GM21367 (cell line): ENCODE measurements around the gene SGSM1.
"Not testable (repeated sequence)": the region's sequence is repeated elsewhere in the genome, so short reads cannot be mapped to it uniquely, and the experiment has no call there.

Experiments
- ATAC-seq: cut with Tn5 transposase; IDR thresholded peaks from one replicate; pipeline ENCODE4 v1.9.1; 2021; ENCODE audit not compliant: unreplicated experiment

The SGSM1 gene

GRCh38 chr22:24887260-24887659 lies 81.2 kb downstream of the SGSM1 start:
- ATAC-seq = no peak

DNA sequence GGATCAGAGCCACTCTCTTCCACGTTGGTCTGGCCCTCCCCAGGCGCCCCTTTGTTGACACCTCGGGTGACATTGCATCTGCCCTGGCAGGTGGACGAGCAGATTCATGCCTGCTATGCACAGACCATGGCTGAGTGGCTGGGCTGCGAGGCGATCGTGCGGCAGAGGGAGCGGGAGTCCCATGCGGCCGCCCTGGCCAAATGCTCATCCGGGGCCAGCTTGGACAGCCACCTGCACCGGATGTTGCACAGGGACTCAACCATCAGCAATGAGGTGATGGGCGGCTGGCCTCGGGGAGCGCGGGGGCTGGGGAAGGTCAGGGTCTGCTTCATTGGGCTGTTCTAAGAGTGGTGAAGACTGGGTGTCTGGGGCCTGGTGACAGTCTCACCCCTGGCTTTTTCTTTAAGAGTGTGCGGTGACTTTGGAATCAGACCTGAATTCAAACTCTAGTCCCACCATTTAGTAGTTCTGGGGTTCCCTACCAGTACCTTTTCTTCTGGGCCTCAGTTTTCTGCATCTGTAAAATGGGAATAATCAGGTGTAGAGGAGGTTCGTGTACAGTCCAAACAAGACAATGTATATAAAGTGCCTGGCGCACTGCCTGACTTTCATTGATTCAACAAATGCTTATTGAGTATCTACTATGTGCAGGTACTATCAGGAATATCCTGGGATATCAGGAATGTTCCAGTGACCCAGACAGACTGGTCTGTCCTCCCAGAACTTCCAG lies 87.5 kb downstream of the SGSM1 start:
- no peak for ATAC-seq

- ATAC-seq = no peak
These were observed 88.4 kb downstream of the SGSM1 start for GRCh38 chr22:24894220-24894975.

- ATAC-seq = no peak
These were observed 89.0 kb downstream of the SGSM1 start for GRCh38 chr22:24894998-24895397.

DNA sequence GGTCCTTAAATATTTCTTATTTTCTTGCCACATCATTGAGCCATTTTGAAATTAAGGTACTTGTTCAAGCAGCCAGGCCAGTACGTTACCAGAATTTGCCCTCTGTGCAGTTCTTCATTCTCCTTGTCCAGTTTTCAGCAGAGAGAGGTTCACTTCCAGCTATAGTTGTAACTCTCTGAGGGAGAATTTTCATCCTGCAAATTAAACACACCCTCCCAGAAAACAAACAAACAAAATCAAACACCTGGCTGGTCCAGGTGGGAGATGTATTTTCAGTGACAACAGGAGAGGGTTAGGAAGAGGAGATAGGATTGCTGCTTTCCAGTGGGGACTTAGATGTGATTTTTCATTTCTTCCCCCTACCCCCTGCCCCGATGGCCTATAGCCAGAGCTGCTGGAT lies 95.4 kb downstream of the SGSM1 start:
- ATAC-seq = no peak

DNA sequence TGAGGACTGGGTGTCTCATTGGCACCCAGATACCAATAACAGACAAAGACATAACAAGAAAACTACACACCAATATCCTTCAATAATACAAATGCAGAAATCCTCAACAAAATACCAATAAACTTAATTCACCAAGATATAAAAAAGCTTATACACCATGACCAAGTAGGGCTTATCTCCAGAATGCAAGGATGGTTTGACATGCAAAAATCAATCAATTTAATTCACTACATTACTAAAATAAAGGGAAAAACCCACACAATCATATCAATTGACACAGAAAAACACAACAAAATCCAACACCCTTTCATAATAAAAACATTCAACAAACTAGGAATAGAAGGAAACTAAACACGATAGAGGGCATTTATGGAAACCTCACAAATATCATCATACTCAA lies 99.9 kb downstream of the SGSM1 start:
- no peak for ATAC-seq

DNA sequence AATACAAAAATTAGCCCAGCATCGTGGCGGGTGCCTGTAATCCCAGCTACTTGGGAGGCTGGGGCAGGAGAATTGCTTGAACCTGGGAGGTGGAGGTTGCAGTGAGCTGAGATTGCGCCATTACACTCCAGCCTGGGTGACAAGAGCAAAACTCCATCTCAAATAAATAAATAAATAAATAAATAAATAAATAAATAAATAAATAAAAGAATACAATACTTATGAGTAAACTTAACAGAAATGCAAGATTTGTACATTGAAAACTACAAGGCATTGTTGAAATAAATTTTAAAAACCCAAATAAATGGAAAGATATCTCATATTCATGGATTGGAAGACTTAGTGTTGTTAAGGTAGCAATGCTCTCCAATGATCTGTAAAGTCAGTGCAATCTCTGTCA lies 101.1 kb downstream of the SGSM1 start:
- not testable (repeated sequence) for ATAC-seq

- ATAC-seq = no peak
These were observed 114.0 kb downstream of the SGSM1 start for GRCh38 chr22:24920029-24920428.

DNA sequence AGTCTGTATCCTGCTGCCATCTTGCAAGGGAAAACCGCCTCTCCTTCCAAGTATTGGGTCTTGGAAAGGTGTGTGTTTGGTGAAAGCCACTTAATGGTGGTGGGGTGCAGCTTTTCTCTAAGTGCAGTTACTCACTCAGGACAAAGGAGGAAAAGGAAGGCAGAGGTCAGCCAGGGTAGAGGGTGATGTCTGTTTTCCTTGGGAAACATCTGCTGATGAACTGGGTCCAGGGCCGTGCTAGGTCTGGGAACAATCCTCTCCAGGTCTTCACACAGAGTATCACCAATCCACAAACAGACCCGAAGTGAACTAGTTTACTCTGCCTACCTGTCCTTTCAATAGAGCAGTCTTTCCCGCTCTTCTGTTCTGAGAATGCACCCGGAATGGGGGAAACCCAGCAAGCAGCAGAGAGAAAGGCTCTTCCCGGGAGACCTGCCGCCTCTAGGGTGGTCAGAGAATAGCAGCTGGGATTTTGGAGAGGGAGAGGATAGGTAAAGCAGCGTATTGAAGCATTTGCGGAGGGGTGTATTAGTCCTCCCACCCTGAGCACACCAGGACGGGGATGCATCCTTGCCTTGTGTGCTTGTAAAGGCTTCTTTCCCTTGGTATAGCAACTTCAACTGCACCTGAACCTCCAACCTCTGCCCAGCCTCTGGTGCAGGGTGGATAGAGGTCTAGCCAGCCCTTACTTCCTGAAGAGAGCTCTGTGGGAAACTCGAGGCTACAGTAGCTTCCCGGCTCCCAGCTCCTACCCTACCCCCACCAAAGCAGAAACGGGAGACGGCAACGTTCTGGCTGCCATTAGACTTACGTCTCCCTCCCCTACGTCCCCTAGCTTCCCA lies 119.8 kb downstream of the SGSM1 start:
- ATAC-seq = no peak

GRCh38 chr22:24926428-24926725 lies 120.4 kb downstream of the SGSM1 start:
- no peak for ATAC-seq

- no peak for ATAC-seq
These were observed 121.0 kb downstream of the SGSM1 start for GRCh38 chr22:24926849-24927579.

DNA sequence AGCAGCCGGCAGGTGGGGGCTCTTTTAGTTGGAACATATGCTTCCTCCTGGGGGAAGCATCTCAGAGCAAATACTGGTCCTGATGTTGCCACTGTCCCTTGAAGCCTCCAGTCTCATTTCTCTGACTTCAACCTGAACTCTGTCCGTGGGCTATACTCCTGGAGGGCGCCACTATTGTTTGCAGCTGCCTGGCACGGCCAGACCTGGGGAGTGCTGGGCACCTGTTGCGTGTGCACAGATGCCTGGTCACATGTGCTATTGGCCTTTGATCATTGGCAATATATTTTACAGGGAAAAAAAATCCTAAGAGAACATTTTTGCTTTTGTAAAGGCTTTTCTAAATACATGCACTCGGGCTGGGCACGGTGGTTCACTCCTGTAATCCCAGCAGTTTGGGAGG lies 122.3 kb downstream of the SGSM1 start:
- no peak for ATAC-seq

DNA sequence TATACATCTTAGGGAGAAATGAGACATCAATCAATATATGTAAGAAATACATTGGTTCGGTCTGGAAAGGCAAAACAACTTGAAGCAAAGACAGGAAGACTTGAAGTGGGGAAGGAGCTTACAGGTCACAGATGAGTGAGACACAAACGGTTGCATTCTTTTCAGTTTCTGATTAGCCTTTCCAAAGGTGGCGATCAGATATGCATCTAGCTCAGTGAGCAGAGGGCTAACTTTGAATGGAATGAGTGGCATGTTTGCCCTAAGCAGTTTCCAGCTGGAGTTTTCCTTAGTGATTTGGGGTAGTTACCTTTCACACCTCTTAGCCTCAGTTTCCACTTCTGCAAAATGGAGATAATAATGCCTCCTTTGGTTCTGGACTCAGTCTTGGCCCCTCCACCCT lies 124.7 kb downstream of the SGSM1 start:
- ATAC-seq = no peak

DNA sequence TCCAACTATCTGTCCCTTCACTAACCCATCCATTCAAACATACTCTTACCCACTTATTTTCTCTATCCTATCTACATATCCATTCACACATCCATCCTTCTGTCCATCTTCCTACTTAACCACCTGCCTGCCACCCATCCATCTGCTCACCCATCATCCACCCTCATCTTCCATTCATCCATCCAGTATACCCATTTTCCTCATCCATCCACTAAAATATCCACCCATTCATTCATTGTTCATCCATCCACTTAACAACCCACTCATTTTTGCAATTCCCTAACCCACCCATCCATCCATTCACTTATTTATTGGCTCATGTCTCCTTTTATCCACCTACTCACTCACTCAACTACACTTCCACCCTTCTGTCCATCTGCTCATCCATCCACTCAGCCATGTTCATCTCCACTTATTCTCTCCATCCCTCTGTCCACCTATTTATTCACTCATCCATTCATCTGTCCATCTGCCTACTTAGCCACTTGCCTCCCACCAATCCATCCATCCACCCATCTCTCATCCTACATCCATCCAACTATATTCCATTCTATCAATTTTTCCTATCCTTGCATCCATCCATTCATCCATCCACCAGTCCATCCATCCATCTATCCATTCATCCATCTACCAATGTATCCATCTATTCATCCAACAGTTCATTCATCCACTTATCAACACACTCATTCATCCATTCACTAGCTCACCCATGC lies 129.9 kb downstream of the SGSM1 start:
- ATAC-seq = no peak

- no peak for ATAC-seq
These were observed 131.1 kb downstream of the SGSM1 start for GRCh38 chr22:24937114-24937513.

- no peak for ATAC-seq
These were observed 132.8 kb downstream of the SGSM1 start for GRCh38 chr22:24938741-24939341.

GRCh38 chr22:24942301-24942700 lies 136.3 kb downstream of the SGSM1 start:
- no peak for ATAC-seq

DNA sequence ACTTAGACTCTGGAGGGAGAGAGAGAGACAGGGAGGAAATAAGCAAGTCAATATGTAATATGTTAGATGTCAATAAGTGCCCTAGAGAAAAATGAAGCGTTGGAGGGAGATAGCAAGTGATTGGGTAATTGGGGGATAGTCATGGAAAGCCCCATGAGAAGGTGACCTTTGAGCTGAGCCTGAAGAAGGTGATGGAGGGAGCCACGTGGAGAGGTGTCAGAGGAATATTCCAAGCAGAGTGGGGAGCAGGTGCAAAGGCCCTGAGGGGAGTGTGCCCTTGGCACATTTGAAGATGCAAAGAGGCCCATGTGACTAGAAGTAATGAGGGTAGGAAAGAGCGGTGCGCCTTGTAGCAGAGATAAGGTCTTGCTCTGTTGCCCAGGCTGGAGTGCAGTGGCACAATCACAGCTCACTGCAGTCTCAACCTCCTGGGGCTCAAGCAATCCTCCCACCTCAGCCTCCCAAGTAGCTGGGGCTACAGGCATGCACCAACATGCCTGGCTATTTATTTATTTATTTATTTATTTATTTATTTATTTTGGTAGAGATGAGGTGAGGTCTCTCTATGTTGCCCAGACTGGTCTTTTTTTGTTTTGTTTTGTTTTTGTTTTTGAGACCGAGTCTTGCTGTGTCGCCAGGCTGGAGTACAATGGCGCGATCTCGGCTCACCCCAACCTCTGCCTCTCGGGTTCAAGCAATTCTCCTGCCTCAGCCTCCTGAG lies 138.4 kb downstream of the SGSM1 start:
- ATAC-seq = no peak

GRCh38 chr22:24945430-24945829 lies 139.4 kb downstream of the SGSM1 start:
- no peak for ATAC-seq

DNA sequence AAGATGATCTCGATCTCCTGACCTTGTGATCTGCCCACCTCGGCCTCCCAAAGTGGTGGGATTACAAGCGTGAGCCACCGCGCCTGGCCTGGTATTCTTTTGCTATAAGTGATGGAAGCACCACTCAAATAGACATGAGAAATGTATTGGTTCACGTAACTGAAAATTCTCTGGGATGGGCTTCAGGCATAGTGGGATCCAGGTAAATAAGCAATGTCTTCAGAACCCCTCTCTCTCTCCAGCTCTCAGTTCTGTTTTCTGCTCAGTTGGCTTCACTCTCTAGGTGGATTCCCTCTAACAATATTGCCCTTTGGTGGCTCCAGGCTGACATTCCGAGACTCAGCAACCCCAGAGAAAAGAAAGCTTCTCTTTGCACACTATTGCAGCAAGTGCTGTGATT lies 141.4 kb downstream of the SGSM1 start:
- ATAC-seq = no peak
